IPS-15b (cell line): ENCODE measurements around the gene COMT.
A peak's percentile ranks its signal among the peaks of the same experiment; 100 is the strongest.

Source experiments
- H3K27me3 ChIP-seq: one replicate; pipeline ENCODE4 v1.6.1; 2013; ENCODE audit warnings: low read length; ENCODE audit not compliant: control insufficient read depth, insufficient read depth
- H3K36me3 ChIP-seq: one replicate; pipeline ENCODE4 v1.6.1; 2013; ENCODE audit warnings: low read length; ENCODE audit not compliant: control insufficient read depth, insufficient read depth
- H3K4me1 ChIP-seq: one replicate; pipeline ENCODE4 v1.6.1; 2013; ENCODE audit warnings: mild to moderate bottlenecking, low read length; ENCODE audit not compliant: control insufficient read depth, insufficient read depth
- H3K4me3 ChIP-seq: one replicate; pipeline ENCODE4 v1.5.1; 2013; ENCODE audit warnings: low read depth, low read length
- H3K9ac ChIP-seq: one replicate; pipeline ENCODE4 v1.6.1; 2013; ENCODE audit warnings: low read depth, mild to moderate bottlenecking, low read length
- H3K9me3 ChIP-seq: one replicate; pipeline ENCODE4 v1.6.1; 2013; ENCODE audit warnings: mild to moderate bottlenecking, low read length; ENCODE audit not compliant: control insufficient read depth, insufficient read depth

Gene COMT

GRCh38 chr22:20014526-20015186, 73.1 kb downstream of the COMT start:
- peaks cover 5% of the 10 kb centered on the region for H3K4me1 ChIP-seq
- H3K27me3 ChIP-seq, result peaks cover 39% of the 10 kb centered on the region
- peaks cover 3% of the 10 kb centered on the region for H3K36me3 ChIP-seq
- H3K9me3 ChIP-seq, result no peaks in the 10 kb centered on the region
- H3K9ac ChIP-seq, result no peak overlapping the region
- H3K4me3 ChIP-seq, result no peak overlapping the region

DNA sequence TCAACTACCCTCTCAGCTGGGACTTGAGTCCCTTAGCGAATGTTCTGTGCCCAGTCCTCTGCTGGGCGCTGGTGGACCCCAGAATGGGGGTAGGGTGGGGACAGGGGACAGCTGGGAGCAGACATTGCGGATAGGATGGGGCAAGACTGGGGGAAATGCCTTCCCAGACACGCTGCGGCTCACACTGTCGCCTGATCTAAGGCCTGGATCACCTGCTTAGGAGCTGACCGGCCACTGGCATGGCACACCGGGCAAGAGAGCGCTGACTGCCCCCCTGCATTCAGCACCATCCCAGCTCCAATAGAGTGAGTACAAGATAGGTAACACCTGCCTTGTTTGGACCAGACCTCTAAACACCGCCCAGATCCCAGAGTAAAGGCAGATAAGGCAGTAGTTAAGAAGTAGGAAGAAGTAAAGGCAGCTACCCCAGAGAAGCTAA, 73.6 kb downstream of the COMT start:
- Histone ChIP-seq H3K9ac (no peak overlapping the region), H3K27me3 (peaks cover 44% of the 10 kb centered on the region), H3K9me3 (no peaks in the 10 kb centered on the region), H3K4me1 (peaks cover 5% of the 10 kb centered on the region), H3K4me3 (peak overlapping the region; percentile 58), H3K36me3 (peaks cover 3% of the 10 kb centered on the region)

DNA sequence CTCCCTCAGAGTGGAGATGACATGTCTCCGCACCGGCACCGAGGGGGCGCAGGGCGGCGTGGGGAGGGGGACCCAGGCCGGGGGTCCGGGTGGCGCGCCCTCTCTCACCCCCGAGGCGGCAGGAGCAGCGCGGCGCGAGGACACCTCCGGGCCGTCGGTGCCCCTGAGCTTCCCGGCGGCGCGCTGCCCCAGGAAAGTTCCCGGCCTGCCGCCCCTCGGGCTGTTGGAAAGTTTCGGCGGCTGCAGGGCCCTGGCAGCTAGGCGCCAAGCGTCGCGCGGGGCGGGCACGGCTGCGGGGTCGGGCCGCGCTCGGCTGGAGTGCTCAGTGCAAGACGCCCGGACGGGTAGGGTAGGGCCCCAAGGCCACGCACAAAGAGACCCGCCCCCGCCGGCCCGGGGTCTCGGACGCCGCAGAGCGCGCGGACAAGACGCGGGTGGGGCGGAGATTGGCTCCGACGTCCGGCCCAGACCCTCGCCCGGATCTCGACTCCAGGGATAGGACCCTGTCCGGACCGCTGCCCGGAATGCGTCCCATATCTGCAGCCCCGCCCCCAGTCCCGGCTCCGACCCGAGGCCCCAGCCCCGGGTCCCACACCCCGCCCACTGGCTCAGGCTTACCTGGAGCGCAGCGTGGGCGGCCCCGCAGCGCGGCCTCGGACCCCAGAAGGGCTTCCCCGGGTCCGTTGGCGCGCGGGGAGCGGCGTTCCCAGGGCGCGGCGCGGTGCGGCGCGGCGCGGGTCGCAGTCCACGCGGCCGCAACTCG, 74.6 kb downstream of the COMT start:
- H3K9ac ChIP-seq, result no peak overlapping the region
- peaks cover 5% of the 10 kb centered on the region for H3K4me1 ChIP-seq
- peaks cover 3% of the 10 kb centered on the region for H3K36me3 ChIP-seq
- peaks cover 48% of the 10 kb centered on the region for H3K27me3 ChIP-seq
- H3K4me3 ChIP-seq, result peak overlapping the region; percentile 58
- no peaks in the 10 kb centered on the region for H3K9me3 ChIP-seq

GRCh38 chr22:20016734-20017621, 75.4 kb downstream of the COMT start, which contains the start of gene ARVCF:
Gene ARVCF, minus strand, starts transcription at chr22:20016823. Its CDS starts 26,029 bp downstream, at chr22:19990794.
- no peak within 1 kb of the TSS for H3K9ac ChIP-seq
- H3K27me3 ChIP-seq, result peaks cover 48% of the 10 kb centered on the region
- peaks cover 5% of the 10 kb centered on the region for H3K4me1 ChIP-seq
- H3K36me3 ChIP-seq, result peaks cover 3% of the 10 kb centered on the region
- H3K4me3 ChIP-seq, result peak within 1 kb of the TSS; percentile 84
- no peaks in the 10 kb centered on the region for H3K9me3 ChIP-seq

- Histone ChIP-seq H3K36me3 (peaks cover 3% of the 10 kb centered on the region), H3K4me3 (peak overlapping the region; percentile 84), H3K4me1 (peaks cover 5% of the 10 kb centered on the region), H3K9me3 (no peaks in the 10 kb centered on the region), H3K27me3 (peaks cover 48% of the 10 kb centered on the region), H3K9ac (no peak overlapping the region)
Measured at GRCh38 chr22:20017622-20017958, 76.0 kb downstream of the COMT start.

- no peaks in the 10 kb centered on the region for H3K9me3 ChIP-seq
- H3K9ac ChIP-seq, result no peak overlapping the region
- no peak overlapping the region for H3K4me3 ChIP-seq
- H3K27me3 ChIP-seq, result peaks cover 48% of the 10 kb centered on the region
- H3K4me1 ChIP-seq, result peaks cover 3% of the 10 kb centered on the region
- H3K36me3 ChIP-seq, result peaks cover 2% of the 10 kb centered on the region
Measured at GRCh38 chr22:20018001-20018400, 76.4 kb downstream of the COMT start.
